CD4-positive, alpha-beta T cell treated with Interleukin-6 at 100 ng/mL for 8 hours (primary cell): ENCODE measurements around the gene HMX1.

Source experiments
- DNase-seq: peaks from one replicate; pipeline ENCODE4 v3.0.0-alpha.2; 2020; ENCODE audit warnings: mixed read lengths, low spot score

HMX1 gene

DNA sequence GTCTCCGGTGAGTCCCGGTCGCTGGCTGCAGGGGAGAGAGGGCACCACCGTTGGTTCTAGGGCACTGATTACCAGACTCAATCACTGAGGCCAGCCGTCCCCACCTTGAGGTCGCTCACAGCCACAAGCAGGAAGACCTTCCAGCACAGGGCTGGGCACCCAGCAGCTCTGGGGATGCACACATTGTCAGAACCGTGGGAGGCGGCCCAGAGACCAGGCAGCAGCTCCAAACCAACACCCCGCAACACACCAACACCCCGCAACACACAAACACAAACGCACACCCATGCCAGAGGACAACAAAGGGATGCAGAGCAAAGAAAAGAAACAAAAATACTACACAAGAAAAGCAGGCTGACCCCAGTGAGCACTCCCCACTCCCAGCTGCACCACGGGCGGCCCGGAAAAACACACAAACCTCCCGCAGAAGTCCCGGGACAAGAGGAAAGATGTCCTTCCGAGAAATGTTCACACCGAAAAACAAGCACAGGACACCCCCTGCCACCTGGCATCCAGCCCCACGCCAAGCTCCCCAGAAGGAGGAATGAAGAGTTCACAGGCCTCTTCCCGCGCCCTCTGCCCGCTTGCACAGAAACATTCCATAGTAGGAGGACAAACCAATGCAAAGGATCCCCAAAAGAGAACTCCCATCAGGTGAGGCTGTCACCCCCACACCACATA is 3.2 kb downstream of the HMX1 start:
- DNase-seq, result no peak

DNA sequence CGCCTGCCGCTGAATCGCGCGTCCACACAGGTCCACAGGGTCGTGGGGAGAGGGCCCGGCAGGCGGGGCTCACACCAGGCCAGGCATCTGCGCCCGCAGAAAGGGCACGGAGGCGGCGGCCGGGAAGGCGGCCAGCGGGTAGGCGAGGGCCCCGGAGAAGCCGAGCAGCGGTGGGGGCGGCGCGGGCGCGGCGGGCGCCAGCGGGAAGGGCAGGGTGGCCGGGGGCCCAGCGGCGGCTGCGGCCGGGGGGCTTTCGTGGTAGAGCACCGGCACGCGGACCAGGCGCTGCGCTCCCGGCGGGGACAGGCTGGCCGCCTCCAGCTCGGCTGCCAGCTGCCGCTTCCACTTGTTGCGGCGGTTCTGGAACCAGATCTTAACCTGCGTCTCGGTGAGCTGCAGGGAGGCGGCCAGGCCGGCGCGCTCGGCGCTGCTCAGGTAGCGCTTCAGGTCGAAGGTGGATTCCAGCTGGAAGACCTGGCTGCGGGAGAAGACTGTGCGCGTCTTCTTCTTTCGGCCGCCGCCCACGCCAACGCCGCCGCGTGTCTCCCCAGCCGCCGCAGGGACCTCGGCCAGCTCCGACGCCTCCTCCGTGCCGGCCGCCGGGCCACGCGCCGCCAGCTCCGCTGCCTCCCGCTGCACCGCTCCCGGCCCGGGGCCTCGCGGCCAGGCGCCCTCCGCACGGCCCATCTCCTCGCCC is 3.9 kb downstream of the HMX1 start:
- no peak for DNase-seq

GRCh38 chr4:8866828-8867623 is 4.6 kb downstream of the HMX1 start:
- no peak for DNase-seq

DNA sequence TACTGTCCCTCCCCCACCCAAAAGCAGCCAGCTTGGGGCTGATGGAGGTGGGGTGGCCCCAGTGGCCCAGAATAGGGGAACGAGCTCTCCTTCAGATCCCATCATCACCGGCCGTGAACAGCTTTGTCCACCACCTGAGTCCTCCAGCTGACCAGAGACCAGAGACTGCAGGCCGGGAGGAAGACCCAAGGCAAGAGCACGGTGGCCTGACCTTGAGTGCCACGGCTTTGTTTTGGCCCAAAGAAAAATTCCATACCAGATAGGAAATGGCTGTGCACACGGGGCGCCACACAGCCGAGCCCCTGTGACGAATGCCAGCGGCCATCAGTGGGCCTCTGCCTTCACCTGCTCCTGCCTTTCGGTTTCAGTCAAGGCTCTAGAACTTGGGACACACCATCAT is 5.2 kb downstream of the HMX1 start:
- DNase-seq, result no peak

DNA sequence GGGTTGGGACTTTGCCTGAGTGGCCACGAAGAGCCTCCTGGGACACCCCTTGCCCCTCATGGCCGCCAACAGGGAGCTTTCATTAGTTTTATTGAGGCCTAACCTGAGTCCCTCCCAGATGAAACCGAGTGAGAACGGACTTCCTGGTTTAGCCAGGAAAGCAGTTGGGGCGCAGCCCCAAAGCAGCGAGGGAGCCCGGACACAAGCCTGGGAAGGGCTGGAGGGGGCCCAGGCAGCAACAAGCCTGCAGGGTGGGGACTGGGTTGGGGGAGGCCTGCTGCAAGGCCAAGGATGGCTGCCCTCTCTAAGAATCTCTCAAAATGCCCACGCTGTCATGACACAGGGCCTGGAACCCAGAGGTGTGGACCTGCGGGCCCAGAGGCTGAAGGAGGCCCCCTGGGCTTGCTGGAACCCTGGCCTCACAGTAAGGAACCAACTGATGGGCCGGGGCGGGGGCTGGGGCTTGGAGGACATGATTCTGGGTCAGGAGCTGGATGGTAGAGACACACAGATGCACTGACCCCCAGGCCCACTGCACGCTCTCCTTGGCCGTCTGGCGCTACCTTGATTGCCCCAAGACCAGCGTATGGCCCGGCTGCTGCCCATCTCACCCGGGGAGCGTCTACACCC is 5.8 kb downstream of the HMX1 start:
- DNase-seq, result no peak

- no peak for DNase-seq
Observed at GRCh38 chr4:8864912-8865680, 6.5 kb downstream of the HMX1 start.

- no peak for DNase-seq
Observed at GRCh38 chr4:8863686-8864682, 7.7 kb downstream of the HMX1 start.

GRCh38 chr4:8862800-8863685 is 8.6 kb downstream of the HMX1 start:
- DNase-seq, result no peak

GRCh38 chr4:8862334-8862733 is 9.3 kb downstream of the HMX1 start:
- DNase-seq, result no peak

DNA sequence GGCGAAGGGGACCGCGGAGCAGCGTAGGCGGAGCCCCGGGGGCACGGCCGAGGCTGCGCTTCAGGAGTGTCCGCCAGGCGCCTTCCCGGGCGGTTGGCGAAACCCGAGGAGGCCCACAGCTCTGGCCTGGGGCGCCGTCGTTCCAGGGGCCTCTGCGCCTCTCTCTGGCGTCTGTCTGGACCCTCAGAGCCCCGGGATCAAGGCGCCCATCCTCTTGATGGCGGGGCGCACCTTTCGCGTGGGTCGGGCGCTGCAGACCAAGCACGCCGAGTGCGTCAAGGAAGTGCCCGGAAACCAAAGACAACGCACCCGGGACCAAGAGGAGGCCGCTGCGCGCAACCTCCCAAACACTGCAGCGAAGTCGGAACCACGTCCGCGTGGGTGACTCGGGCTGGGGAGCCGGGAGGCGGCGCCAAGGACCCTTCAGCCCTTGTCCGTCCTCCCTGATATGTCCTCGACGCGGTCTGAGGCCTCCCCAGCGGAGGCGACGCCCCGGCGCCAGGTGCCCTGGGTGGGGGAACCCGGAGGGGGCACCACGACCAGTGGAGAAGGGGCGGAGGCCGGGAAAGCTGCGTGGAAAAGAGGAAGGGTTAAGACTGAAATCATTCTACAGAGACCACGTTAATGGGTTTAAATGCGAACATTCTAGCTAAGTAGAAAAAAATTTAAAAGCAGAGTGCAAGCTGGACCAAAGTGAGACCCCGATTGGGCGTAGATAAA is 9.9 kb downstream of the HMX1 start:
- no peak for DNase-seq

DNA sequence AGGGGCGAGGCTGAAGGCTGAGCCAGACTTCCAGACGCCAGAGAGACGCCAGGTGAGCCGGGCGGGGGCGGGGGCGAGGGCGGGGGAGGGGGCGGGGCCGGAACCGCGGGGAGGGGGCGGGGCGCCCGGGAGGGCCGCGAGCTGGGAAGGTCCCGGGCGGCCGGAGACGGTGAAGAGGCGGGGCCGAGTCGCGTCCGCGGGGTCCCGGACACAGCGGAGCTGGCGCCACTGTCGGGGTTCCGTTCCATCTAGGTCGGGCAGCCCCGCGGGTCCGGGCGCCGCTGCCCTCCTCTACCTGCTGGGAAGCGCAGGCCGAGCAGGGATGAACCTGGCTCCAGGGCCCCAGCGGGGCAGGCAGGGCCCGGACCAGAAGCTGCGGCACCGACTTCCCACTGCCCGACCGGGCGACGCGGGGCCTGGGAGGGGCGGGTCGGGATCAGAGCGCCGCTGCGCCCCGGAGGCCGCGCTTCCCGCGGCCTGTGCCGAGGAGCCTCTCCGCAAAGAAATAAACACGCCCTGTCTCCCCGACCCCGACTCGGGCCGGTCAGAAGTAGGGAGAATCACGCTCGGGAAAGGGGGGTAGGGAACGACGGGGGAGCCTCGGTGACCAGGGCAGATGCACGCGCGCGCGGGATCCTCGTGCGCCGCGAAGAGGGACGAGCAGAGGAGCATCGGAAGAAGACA is 10.6 kb downstream of the HMX1 start:
- no peak for DNase-seq

- DNase-seq, result no peak
Observed at GRCh38 chr4:8860096-8860891, 11.3 kb downstream of the HMX1 start.

DNA sequence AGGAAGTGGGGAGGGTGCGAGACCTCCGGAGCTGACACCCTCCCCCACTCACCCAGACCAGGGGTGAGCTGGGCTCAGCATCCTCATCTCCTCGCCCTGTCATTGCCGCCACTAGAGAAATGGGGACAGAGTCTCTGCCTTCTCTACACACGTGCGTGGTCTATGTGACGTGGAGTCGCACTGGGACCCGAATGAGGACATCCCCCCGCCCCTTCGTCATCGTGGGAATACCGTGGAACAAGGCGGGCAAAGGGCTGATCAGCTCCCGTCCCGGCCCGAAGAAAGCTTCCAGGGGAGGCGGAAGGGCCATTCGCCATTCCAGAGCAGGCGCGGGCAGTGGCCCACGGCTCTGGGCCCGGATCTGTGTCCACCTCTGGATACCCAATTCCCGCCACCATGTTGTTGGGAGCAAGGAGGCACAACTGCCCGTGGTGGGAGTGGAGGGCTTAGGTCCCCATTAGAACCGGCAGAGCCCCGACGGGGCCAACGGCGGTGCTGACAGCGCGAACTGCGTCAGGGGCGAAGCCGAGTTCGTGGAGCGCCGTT is 12.0 kb downstream of the HMX1 start:
- DNase-seq, result no peak

DNA sequence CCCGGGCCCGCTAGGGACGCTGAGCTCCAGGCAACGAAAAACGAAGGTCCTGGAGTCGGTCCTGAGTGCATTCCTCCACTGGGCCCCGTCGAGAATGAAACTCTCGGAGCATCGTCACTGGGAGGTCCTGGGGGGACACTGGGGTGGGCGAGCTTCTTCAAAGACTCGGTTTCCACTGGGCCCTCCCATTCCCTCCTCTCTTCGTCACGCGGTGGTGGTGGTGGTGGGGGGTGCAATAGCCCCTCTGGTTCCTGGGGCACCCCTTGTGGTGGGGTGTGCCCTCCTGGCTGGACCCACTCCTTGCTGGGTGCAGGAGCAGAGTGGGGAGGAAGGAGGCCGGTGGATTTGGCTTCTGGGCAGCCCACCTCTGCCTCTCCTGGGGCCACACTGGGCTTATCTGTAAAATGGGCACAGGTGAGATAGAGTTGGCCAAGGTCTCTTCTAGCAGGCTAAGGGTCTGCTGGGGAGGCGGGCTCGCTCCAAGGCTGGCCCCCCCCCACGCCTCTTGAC is 12.9 kb downstream of the HMX1 start:
- no peak for DNase-seq

DNA sequence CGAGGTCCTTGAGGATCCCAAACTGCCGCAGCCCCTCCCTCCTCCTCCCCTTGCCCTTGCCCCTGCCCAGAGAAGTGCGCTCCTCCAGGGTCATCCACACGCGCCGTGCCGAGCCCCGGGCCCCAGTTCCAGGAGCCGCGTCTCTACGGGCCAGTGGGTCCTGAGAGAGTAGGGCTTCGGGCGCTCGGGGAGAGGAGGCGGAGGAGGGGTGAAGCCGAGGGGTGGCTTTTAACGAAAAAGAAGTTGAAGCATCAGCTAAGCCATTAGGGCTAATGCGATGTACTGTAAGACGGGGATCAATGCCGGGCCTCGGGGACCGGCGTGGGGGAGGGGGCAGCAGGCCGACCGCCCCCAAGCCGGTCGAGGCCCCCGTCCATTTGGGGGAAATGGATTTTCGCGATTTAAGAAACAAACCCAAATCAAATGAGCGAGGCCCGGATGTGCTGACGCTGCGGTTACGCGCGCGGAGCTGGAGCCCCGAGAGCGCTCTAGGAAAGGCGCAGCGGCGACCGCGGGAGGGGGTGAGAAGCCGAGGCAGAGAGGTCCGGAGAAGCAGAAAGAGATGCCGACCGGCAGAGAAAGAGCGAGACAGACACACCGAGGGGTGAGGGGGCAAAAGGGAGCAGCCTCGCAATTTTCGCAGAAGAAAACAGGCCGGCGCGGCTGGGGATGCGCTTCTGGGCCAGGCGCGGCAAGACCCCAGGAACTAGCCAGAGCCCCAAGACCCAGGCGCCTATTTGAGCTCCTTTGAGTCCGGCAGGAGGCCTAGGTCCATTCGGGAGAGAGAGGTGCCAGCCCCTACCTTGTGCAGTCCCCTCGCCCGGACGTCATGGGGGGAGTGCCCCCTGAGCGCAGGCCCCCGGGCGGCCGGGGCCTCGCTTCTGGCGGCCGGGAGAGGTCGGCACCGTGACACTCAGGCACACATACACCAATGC is 13.6 kb downstream of the HMX1 start:
- no peak for DNase-seq
